Erythroblast (primary cell): ENCODE data around the gene UGT1A10.
A peak's percentile ranks its signal among the peaks of the same experiment; 100 is the strongest.
"Not testable (repeated sequence)": the region's sequence is repeated elsewhere in the genome, so short reads cannot be mapped to it uniquely, and the experiment has no call there.

Experiments used
- DNase-seq, 2 experiments: peaks; one replicate each; lab custom pipeline; 2025; lab: John Stamatoyannopoulos, UW
- GATA1 ChIP-seq: IDR thresholded peaks from 2 replicates; pipeline ENCODE4 v1.6.1; 2011; ENCODE audit warnings: low read depth, mild to moderate bottlenecking, control low read depth, low read length, moderate library complexity
- POLR2A ChIP-seq: IDR thresholded peaks from 2 replicates; pipeline ENCODE4 v1.6.1; 2011; ENCODE audit warnings: mild to moderate bottlenecking, low read length

The UGT1A10 gene

DNA sequence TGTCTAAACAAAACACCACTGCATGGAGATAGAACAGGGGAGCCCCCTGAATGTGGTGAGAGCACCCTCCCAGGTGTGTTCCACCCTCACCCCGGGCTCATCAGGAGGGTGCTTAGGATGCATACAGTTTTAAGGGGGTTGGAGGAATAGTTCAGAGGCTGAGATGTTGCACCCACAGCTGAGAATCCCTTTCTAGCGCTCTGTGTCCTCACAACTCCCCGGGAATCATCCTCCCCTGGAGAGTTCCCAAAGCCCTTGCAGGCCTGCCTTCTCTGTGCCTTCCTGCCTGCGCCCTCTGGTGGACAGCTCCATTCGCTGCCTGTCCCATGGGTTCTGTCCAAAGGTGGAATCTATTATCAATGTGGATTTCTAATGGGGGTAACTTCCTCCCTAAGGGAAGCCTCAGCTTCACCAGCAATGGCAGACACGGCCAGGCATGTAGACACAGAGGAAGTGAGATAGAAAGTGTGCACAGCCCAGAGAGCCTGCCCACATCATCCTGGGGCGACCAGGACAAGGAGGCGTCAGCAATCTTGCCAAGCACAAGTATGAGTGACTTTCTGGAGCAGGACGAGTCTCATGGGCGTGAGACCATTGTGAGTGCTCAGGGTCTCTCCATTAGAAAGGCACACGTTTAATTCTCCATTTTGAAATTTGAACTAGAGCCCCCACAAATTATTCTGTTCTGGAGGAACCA, 75.2 kb downstream of the UGT1A10 start:
- no peak for TF ChIP-seq GATA1
- TF ChIP-seq POLR2A = no peak
- DNase-seq = peak; percentile 67 to 82

DNA sequence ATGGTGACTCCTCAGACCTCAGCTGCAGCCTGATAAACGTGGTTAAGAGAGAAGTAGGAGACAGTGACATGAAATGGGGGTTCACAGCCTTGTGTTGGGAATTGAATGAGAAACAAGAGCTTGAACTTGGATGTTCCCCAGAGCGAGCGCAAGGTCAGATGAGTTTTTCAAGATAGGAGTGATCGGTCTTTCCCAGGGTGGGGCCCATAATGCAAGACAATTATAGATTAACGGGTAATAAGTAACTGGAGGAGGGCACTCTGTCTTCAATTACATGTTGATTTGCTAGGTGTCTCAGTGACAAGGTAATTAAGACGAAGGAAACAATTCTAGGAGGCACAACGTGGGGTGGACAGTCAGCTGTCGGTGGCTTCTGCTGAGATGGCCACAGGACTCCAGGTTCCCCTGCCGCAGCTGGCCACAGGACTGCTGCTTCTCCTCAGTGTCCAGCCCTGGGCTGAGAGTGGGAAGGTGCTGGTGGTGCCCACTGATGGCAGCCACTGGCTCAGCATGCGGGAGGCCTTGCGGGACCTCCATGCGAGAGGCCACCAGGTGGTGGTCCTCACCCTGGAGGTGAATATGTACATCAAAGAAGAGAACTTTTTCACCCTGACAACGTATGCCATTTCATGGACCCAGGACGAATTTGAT, 76.5 kb downstream of the UGT1A10 start, which contains the start of gene UGT1A5:
TSS of gene UGT1A5 (plus strand) at position 297 of the 651 bp plus-strand sequence. CDS start at position 382, 85 bp downstream.
- TF ChIP-seq POLR2A = no peak
- DNase-seq = no peak

GRCh38 chr2:233713262-233713615, 77.0 kb downstream of the UGT1A10 start:
- TF ChIP-seq POLR2A (no peak), GATA1 (no peak)
- no peak for DNase-seq

DNA sequence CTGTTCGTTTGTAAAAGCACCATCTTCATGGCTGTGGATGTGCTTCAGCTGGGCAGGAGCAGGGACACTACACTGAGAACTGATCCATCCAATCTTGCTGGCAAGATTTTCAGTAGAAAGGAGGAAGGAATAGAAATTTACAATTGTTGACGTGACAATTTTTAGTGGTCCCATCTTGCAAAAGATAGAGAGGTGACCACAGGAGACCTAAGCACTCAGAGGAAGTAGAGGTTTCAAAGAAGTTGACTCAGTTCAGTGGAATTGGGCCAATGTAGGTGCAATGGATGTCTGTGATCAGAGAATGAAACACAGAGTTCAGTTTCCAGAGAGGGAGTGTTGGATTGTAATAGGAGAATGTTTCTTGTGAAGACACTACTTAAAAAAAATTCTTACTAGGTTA, 77.9 kb downstream of the UGT1A10 start:
- TF ChIP-seq POLR2A (no peak), GATA1 (no peak)

GRCh38 chr2:233718552-233718951, 82.3 kb downstream of the UGT1A10 start, which contains the start of gene UGT1A4:
TSS of gene UGT1A4 (plus strand) at chr2:233718736. CDS start at chr2:233718821, 85 bp downstream.
- DNase-seq = no peak
- TF ChIP-seq GATA1 (no peak), POLR2A (no peak)

More for the DNA sequence above, 77.9 kb downstream of the UGT1A10 start:
- DNase-seq = no peak

DNA sequence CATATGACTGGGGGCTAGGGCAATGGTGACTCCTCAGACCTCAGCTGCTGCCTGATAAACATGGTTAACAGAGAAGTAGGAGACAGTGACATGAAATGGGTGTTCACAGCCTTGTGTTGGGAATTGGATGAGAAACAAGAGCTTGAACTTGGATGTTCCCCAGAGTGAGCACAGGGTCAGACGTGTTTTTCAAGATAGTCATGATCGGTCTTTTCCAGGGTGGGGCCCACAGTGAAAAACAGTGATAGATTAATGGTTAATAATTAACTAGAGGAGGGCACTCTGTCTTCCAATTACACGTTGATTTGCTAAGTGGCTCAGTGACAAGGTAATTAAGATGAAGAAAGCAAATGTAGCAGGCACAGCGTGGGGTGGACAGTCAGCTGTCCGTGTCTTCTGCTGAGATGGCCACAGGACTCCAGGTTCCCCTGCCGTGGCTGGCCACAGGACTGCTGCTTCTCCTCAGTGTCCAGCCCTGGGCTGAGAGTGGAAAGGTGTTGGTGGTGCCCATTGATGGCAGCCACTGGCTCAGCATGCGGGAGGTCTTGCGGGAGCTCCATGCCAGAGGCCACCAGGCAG, 92.6 kb downstream of the UGT1A10 start, which contains the start of gene UGT1A3:
TSS of gene UGT1A3 (plus strand) at position 320 of the 579 bp plus-strand sequence. CDS start at position 405, 85 bp downstream.
- TF ChIP-seq POLR2A (no peak), GATA1 (no peak)
- DNase-seq = no peak

DNA sequence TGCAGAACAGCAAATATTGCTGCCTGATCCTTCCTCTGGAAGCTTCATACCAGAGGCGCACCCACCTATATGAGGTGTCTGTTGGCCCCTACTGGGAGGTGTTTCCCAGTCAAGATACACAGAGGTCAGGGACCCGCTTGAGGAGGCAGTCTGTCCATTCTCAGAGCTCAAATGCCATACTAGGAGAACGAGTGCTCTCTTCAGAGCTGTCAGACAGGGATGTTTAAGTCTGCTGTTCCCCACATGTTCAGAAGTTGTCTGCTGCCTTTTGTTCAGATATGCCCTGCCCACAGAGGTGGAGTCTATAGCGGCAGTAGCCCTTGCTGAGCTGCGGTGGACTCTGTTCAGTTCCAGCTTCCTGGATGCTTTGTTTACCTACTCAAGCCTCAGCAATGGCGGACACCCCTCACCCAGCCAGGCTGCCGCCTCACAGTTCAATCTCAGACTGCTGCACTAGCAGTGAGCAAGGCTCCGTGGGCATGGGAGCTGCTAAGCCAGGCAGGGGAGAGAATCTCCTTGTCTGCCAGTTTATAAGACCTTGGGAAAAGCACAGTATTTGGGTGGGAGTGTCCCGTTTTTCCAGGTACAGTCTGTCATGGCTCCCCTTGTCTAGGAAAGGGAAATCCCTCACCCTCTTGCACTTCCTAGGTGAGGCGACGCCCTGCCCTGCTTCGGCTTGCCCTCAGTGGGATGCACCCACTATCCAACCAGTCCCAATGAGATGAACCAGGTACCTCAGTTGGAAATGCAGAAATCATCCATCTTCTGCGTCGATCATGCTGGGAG, 100.8 kb downstream of the UGT1A10 start:
- not testable (repeated sequence) for DNase-seq

- no peak for TF ChIP-seq GATA1
- TF ChIP-seq POLR2A = no peak
- no peak for DNase-seq
Observed at GRCh38 chr2:233740870-233741269, 104.6 kb downstream of the UGT1A10 start.

DNA sequence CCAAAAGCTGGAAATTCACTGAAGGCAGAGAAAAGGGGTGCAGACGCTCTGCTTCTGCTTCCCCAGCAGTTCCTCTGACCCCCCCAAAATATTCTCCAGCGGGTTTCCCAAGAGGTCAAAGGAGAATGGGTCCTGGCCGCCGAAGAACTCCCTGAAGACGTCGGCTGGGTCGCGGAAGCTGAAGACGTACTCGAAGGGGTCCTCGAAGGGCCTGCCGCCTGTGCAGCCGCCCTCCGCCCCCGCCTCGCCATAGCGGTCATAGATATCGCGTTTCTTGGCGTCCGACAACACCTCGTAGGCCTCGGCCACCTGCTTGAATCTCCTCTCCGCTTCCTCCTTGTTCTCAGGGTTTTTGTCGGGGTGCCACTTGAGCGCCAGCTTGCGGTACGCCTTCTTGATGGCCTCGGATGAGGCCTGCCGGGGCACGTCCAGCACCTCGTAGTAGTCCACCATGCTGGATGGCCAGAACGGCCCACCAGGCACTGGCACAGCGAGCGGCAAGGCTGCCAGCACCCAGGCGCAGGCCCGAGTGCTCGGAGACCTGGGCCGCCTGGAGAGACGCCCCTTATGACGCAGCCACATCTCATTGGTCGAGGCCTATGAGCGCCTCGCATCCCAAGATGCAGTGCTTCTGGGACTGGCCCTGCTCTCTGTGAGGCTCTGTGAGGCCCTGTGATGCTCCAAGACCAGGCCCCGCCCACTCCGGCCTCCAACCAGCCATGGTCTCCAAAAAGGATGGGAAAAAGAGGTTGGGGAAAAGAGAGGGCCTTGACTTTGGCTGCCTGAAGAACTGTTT, 107.4 kb downstream of the UGT1A10 start:
- TF ChIP-seq POLR2A (no peak), GATA1 (no peak)
- DNase-seq = no peak

- no peak for DNase-seq
- TF ChIP-seq POLR2A (no peak), GATA1 (no peak)
Observed at GRCh38 chr2:233745073-233745755, 109.0 kb downstream of the UGT1A10 start.

DNA sequence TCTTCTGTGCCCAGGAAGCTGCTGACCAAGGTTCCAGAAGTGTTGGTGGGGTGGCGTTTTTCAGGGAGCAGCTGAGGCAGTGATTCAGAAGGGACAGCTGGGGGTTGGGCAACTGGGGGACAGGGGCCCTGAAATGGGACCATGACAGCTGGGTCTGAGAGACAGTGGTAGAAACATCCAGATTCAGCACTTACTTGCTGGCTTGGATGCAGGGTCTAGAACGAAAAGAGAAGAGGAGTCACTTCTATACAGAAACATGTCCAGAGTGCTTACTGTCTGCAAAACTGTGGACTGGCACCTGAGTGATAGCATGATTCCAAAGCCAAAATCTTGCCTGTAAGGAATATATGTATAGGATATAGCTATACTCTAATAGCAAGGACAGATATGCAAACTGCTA, 109.6 kb downstream of the UGT1A10 start:
- DNase-seq = not testable (repeated sequence)

- DNase-seq = no peak
- TF ChIP-seq GATA1 (no peak), POLR2A (no peak)
Observed at GRCh38 chr2:233746475-233747282, 110.4 kb downstream of the UGT1A10 start.

DNA sequence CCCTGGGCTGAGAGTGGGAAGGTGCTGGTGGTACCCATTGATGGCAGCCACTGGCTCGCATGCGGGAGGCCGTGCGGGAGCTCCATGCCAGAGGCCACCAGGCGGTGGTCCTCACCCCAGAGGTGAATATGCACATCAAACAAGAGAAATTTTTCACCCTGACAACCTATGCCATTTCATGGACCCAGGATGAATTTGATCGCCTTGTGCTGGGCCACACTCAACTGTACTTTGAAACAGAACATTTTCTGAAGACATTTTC, 111.0 kb downstream of the UGT1A10 start:
- no peak for DNase-seq
- no peak for TF ChIP-seq GATA1
- no peak for TF ChIP-seq POLR2A

GRCh38 chr2:233750689-233751088, 114.4 kb downstream of the UGT1A10 start:
- not testable (repeated sequence) for DNase-seq

DNA sequence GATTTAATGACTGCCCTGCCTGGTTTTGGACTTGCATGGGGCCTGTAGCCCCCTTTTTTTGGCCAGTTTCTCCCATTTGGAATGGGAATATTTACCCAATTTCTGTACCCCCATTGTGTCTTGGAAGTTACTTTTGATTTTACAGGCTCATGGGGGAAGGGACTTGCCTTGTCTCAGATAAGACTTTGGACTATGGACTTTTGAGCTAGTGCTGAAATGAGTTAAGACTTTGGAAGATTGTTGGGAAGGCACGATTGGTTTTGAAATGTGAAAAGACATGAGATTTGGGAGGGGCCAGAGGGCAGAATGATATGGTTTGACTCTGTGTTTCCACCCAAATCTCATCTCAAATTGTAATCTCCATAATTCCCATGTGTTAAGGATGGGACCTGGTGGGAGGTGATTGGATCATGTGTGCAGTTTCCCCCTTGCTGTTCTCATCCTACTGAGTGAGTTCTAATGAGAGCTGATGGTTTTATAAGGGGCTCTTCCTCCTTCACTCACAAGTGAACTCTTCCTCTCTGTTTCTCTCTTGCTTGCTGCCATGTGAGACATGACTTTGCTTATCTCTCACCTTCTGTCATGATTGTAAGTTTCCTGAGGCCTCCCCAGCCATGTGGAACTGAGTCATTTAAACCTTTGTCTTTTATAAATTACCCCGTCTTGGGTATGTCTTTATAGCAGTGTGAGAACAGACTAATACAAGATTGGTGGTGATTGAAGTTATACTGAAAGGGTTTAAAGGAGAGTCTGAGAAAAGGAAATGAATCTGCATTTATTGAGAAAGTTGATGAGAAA, 115.2 kb downstream of the UGT1A10 start:
- not testable (repeated sequence) for DNase-seq
